ENCODE results near the gene TSPEAR.

DNA sequence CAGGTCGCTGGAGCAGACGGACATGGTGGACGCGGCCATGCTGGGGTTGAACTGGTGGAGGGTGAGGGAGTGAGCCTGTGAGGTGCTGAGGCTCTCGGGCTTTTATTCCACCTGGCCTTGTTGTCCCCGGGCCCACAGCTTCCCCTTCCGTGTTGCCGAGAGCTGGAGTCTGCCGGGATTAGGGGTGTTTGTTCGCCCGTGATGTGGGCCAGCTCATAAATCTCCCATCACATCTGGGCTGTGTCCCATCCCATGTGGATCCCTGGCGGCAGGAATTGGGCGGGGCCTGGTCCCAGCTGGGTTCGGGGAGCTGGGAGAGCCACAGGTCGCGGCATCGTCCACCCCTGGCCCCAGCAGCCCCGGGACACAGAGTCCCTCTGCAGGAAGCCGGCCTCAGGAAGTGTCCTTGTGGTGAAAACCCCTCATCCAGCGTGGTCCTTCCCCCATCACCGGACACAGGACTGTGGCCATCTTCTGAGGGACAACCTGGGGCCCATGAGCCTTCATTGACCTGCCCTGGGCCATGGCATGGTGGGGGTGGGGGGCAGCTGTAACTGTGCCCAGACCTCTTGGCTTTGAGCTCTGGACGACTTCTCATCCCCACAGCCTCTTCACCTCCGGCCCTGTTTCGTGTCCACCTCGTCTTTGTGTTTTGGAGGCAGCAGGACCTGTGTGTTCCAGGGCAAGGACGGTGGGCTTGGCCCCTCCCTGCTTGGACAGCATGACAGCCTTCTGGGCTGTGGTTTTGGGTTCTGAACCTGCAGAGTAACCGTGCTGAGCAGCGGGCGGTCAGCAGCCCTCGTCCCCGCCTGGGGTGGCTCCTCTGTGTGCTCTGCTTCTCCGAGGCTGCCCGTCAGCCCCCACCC is 118.7 kb downstream of the TSPEAR start, which contains the start of gene KRTAP10-6:
- no peak for TF ChIP-seq POLR2A (IDR thresholded peaks at IDR 0.05)
- TF ChIP-seq, protein P1, sequence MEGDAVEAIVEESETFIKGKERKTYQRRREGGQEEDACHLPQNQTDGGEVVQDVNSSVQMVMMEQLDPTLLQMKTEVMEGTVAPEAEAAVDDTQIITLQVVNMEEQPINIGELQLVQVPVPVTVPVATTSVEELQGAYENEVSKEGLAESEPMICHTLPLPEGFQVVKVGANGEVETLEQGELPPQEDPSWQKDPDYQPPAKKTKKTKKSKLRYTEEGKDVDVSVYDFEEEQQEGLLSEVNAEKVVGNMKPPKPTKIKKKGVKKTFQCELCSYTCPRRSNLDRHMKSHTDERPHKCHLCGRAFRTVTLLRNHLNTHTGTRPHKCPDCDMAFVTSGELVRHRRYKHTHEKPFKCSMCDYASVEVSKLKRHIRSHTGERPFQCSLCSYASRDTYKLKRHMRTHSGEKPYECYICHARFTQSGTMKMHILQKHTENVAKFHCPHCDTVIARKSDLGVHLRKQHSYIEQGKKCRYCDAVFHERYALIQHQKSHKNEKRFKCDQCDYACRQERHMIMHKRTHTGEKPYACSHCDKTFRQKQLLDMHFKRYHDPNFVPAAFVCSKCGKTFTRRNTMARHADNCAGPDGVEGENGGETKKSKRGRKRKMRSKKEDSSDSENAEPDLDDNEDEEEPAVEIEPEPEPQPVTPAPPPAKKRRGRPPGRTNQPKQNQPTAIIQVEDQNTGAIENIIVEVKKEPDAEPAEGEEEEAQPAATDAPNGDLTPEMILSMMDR (IDR thresholded peaks at IDR 0.05): no peak

Measured in right lobe of liver (tissue), 4 donors.